H9 (cell line): ENCODE measurements around the gene UPF1. TPM values are rescaled to one million over a fixed set of nuclear protein-coding genes. Genes with fewer than 3 reads are reported as not detected.

ENCODE experiments used
- DNase-seq: peaks from one replicate; pipeline ENCODE4 v3.0.0-alpha.2; 2017
- H2AFZ ChIP-seq: one replicate; pipeline ENCODE4 v1.6.1; 2013; ENCODE audit warnings: mild to moderate bottlenecking, low read length, control low read depth, moderate library complexity
- H2AK5ac ChIP-seq: 2 replicates; pipeline ENCODE4 v1.6.1; 2013; ENCODE audit warnings: low read length, control low read depth, mixed read lengths; ENCODE audit not compliant: insufficient read length
- H2BK120ac ChIP-seq: one replicate; pipeline ENCODE4 v1.6.1; 2013; ENCODE audit warnings: low read depth, mild to moderate bottlenecking, low read length, control low read depth, inconsistent platforms; ENCODE audit not compliant: poor library complexity, severe bottlenecking
- H2BK12ac ChIP-seq: 2 replicates; pipeline ENCODE4 v1.6.1; 2013; ENCODE audit warnings: low read length, control low read depth, mixed read lengths, low read depth; ENCODE audit not compliant: insufficient read length
- H2BK15ac ChIP-seq: 2 replicates; pipeline ENCODE4 v1.6.1; 2013; ENCODE audit warnings: low read depth, low read length, control low read depth
- H2BK20ac ChIP-seq: one replicate; pipeline ENCODE4 v1.6.1; 2013; ENCODE audit warnings: low read depth, mild to moderate bottlenecking, low read length, control low read depth, inconsistent platforms; ENCODE audit not compliant: poor library complexity, severe bottlenecking
- H2BK5ac ChIP-seq: 2 replicates; pipeline ENCODE4 v1.6.1; 2013; ENCODE audit warnings: low read length, control low read depth, mixed read lengths; ENCODE audit not compliant: insufficient read length
- H3K14ac ChIP-seq: 2 replicates; pipeline ENCODE4 v1.6.1; 2013; ENCODE audit warnings: low read length, control low read depth; ENCODE audit not compliant: insufficient read depth
- H3K18ac ChIP-seq: 2 replicates; pipeline ENCODE4 v1.6.1; 2013; ENCODE audit warnings: low read depth, mild to moderate bottlenecking, mixed read lengths, low read length, control low read depth; ENCODE audit not compliant: insufficient read length
- H3K23ac ChIP-seq: 2 replicates; pipeline ENCODE4 v1.6.1; 2013; ENCODE audit warnings: low read length, control low read depth, mixed read lengths, low read depth; ENCODE audit not compliant: insufficient read length
- H3K23me2 ChIP-seq: 2 replicates; pipeline ENCODE4 v1.6.1; 2013; ENCODE audit warnings: low read depth, mild to moderate bottlenecking, mixed read lengths, low read length, control low read depth; ENCODE audit not compliant: insufficient read length, poor library complexity, severe bottlenecking
- H3K27ac ChIP-seq: 2 replicates; pipeline ENCODE4 v1.5.1; 2013; ENCODE audit warnings: low read length, control low read depth, mixed read lengths, low read depth; ENCODE audit not compliant: insufficient read length
- H3K27me3 ChIP-seq: 2 replicates; pipeline ENCODE4 v1.6.1; 2013; ENCODE audit warnings: low read length, control low read depth, inconsistent platforms; ENCODE audit not compliant: insufficient read depth
- H3K4ac ChIP-seq: 2 replicates; pipeline ENCODE4 v1.6.1; 2013; ENCODE audit warnings: low read depth, mild to moderate bottlenecking, control low read depth, inconsistent platforms, low read length, moderate library complexity
- H3K4me1 ChIP-seq: 2 replicates; pipeline ENCODE4 v1.6.1; 2013; ENCODE audit warnings: low read length, control low read depth, inconsistent platforms; ENCODE audit not compliant: insufficient read depth
- H3K4me2 ChIP-seq: 2 replicates; pipeline ENCODE4 v1.6.1; 2013; ENCODE audit warnings: low read length, control low read depth, mixed read lengths; ENCODE audit not compliant: insufficient read length, insufficient read depth
- H3K56ac ChIP-seq: 2 replicates; pipeline ENCODE4 v1.6.1; 2013; ENCODE audit warnings: low read depth, mild to moderate bottlenecking, mixed read lengths, low read length, control low read depth; ENCODE audit not compliant: insufficient read length
- H3K79me1 ChIP-seq: 2 replicates; pipeline ENCODE4 v1.6.1; 2013; ENCODE audit warnings: low read depth, mild to moderate bottlenecking, moderate library complexity, low read length, control low read depth, inconsistent platforms; ENCODE audit not compliant: insufficient read depth, poor library complexity, severe bottlenecking
- H3K79me2 ChIP-seq: 2 replicates; pipeline ENCODE4 v1.6.1; 2013; ENCODE audit warnings: low read length, control low read depth, inconsistent platforms; ENCODE audit not compliant: insufficient read depth
- H3K9ac ChIP-seq: 2 replicates; pipeline ENCODE4 v1.6.1; 2013; ENCODE audit warnings: low read length, control low read depth, mixed read lengths; ENCODE audit not compliant: insufficient read length; ENCODE audit errors: extremely low read depth
- H3K9me3 ChIP-seq: one replicate; pipeline ENCODE4 v1.6.1; 2013; ENCODE audit warnings: low read depth, low read length, inconsistent platforms; ENCODE audit not compliant: control insufficient read depth
- H3T11ph ChIP-seq: one replicate; pipeline ENCODE4 v1.6.1; 2013; ENCODE audit warnings: mild to moderate bottlenecking, low read length, control low read depth, inconsistent platforms
- H4K20me1 ChIP-seq: one replicate; pipeline ENCODE4 v1.6.1; 2013; ENCODE audit not compliant: control insufficient read depth, insufficient read length, insufficient read depth
- H4K5ac ChIP-seq: 2 replicates; pipeline ENCODE4 v1.6.1; 2013; ENCODE audit warnings: low read depth, mild to moderate bottlenecking, mixed read lengths, low read length, control low read depth; ENCODE audit not compliant: insufficient read length
- H4K8ac ChIP-seq: replicated peaks from 2 replicates; pipeline ENCODE4 v1.6.1; 2013; ENCODE audit warnings: low read length, control low read depth, mixed read lengths, low read depth; ENCODE audit not compliant: insufficient read length
- H4K91ac ChIP-seq: 2 replicates; pipeline ENCODE4 v1.6.1; 2013; ENCODE audit warnings: low read depth, mild to moderate bottlenecking, moderate library complexity, mixed read lengths, low read length, control low read depth; ENCODE audit not compliant: insufficient read length
- H3K27ac Mint-ChIP-seq, 3 experiments: 2 replicates in 2 of 3; 3 replicates in 1 of 3; pipeline ENCODE4 v1.8.0; 2020 to 2021; ENCODE audit warnings: mixed read lengths in 3 of 3, mild to moderate bottlenecking in 1 of 3, moderate library complexity in 1 of 3
- H3K27me3 Mint-ChIP-seq: 2 replicates; pipeline ENCODE4 v1.8.0; 2021; ENCODE audit warnings: low read depth, mild to moderate bottlenecking, moderate library complexity, mixed read lengths
- H3K36me3 Mint-ChIP-seq, 3 experiments: 2 replicates in 2 of 3; 3 replicates in 1 of 3; pipeline ENCODE4 v1.8.0; 2020 to 2021; ENCODE audit warnings: low read depth in 3 of 3, mixed read lengths in 3 of 3; ENCODE audit not compliant: insufficient read depth in 1 of 3
- H3K4me1 Mint-ChIP-seq, 2 experiments: 2 replicates each; pipeline ENCODE4 v1.8.0; 2020; ENCODE audit warnings: mixed read lengths in 2 of 2
- H3K4me3 Mint-ChIP-seq, 2 experiments: 2 replicates in 1 of 2; 3 replicates in 1 of 2; pipeline ENCODE4 v1.8.0; 2020 to 2021; ENCODE audit warnings: mild to moderate bottlenecking in 2 of 2, mixed read lengths in 2 of 2, moderate library complexity in 1 of 2
- H3K9me3 Mint-ChIP-seq, 2 experiments: 2 replicates in 1 of 2; 3 replicates in 1 of 2; pipeline ENCODE4 v1.8.0; 2020; ENCODE audit warnings: mild to moderate bottlenecking in 2 of 2, mixed read lengths in 2 of 2, moderate library complexity in 1 of 2
- WGBS: extraction: QIAGEN DNeasy Blood & Tissue Kit; methylation state at CpG from one replicate; pipeline ENCODE4 v1.1.7; 2013; ENCODE audit warnings: missing lambda C conversion rate, low lambda C conversion rate, mixed read lengths; ENCODE audit not compliant: insufficient read length; ENCODE audit errors: extremely low coverage; 5-methylcytosine and 5-hydroxymethylcytosine counted together
- total RNA-seq: library from RNA; stranded (reverse); gene quantifications from 2 replicates; pipeline ENCODE4 v1.2.1, GENCODE V29; 2021
- TF ChIP-seq, protein P1 (sequence below): fragments of 200-600 bp; sonication (generic); conservative IDR thresholded peaks from 3 replicates; pipeline ENCODE4 v1.8.0; 2021; ENCODE audit warnings: antibody characterized with exemption, mild to moderate bottlenecking

The UPF1 gene
- total RNA-seq, 1 experiment from 2014 or later: 85.4 TPM

GRCh38 chr19:18796239-18796638, 35.5 kb upstream of the UPF1 start:
- Histone ChIP-seq H3K9ac (no peak overlapping the region), H4K5ac (no peak overlapping the region), H2BK120ac (no peak overlapping the region), H2BK5ac (no peak overlapping the region), H2BK12ac (no peak overlapping the region), H3K4me1 (no peaks in the 10 kb centered on the region), H4K91ac (no peak overlapping the region), H3K23ac (no peak overlapping the region), H2AK5ac (no peak overlapping the region), H3K56ac (no peak overlapping the region), H4K8ac (no peak overlapping the region), H4K20me1 (no peaks in the 10 kb centered on the region), H3K9me3 (no peaks in the 10 kb centered on the region), H2BK20ac (no peak overlapping the region), H3T11ph (no peak overlapping the region), H3K4ac (no peak overlapping the region), H3K79me1 (no peaks in the 10 kb centered on the region), H3K79me2 (no peaks in the 10 kb centered on the region), H3K18ac (no peak overlapping the region), H3K4me2 (no peak overlapping the region), H3K27ac (no peak overlapping the region), H3K27me3 (peaks cover 49% of the 10 kb centered on the region), H3K23me2 (no peaks in the 10 kb centered on the region), H2AFZ (no peak overlapping the region), H2BK15ac (no peak overlapping the region), H3K14ac (no peak overlapping the region)
- peaks cover 0 to 4% of the 10 kb centered on the region in 2 experiments; a peak in 1 of 4 replicates for H3K4me1 Mint-ChIP-seq
- peaks cover 0 to 3% of the 10 kb centered on the region in 2 experiments; a peak in 1 of 5 replicates for H3K9me3 Mint-ChIP-seq
- WGBS: no CpG with 5 or more reads among the region's 2 CpGs
- H3K4me3 Mint-ChIP-seq: no peak overlapping the region
- peaks cover 42% of the 10 kb centered on the region for H3K27me3 Mint-ChIP-seq
- no peak for DNase-seq
- TF ChIP-seq, protein P1, sequence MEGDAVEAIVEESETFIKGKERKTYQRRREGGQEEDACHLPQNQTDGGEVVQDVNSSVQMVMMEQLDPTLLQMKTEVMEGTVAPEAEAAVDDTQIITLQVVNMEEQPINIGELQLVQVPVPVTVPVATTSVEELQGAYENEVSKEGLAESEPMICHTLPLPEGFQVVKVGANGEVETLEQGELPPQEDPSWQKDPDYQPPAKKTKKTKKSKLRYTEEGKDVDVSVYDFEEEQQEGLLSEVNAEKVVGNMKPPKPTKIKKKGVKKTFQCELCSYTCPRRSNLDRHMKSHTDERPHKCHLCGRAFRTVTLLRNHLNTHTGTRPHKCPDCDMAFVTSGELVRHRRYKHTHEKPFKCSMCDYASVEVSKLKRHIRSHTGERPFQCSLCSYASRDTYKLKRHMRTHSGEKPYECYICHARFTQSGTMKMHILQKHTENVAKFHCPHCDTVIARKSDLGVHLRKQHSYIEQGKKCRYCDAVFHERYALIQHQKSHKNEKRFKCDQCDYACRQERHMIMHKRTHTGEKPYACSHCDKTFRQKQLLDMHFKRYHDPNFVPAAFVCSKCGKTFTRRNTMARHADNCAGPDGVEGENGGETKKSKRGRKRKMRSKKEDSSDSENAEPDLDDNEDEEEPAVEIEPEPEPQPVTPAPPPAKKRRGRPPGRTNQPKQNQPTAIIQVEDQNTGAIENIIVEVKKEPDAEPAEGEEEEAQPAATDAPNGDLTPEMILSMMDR: no peak
- no peak overlapping the region for H3K27ac Mint-ChIP-seq
- no peaks in the 10 kb centered on the region for H3K36me3 Mint-ChIP-seq
